ENCODE results near the gene PILRB. TPM values are rescaled to one million over a fixed set of nuclear protein-coding genes. Genes with fewer than 3 reads are reported as not detected.
A peak's percentile ranks its signal among the peaks of the same experiment; 100 is the strongest.
"Not testable (repeated sequence)": the region's sequence is repeated elsewhere in the genome, so short reads cannot be mapped to it uniquely, and the experiment has no call there.

PILRB gene
- total RNA-seq = 14.8 TPM

- DNase-seq = no peak
Observed at GRCh38 chr7:100358027-100358856, at the start of gene PILRB. Gene PILRB (plus strand): TSS chr7:100358117. CDS start chr7:100358303, 186 bp downstream.

- not testable (repeated sequence) for DNase-seq
Observed at GRCh38 chr7:100318329-100318728, 39.6 kb upstream of the PILRB start.

- DNase-seq = not testable (repeated sequence)
Observed at GRCh38 chr7:100321648-100322047, 36.3 kb upstream of the PILRB start.

- DNase-seq = not testable (repeated sequence)
Observed at GRCh38 chr7:100324194-100324593, 33.7 kb upstream of the PILRB start.

GRCh38 chr7:100325671-100326070, 32.2 kb upstream of the PILRB start:
- not testable (repeated sequence) for DNase-seq

GRCh38 chr7:100326914-100327313, 31.0 kb upstream of the PILRB start:
- not testable (repeated sequence) for DNase-seq

- DNase-seq = peak; percentile 94
Observed at GRCh38 chr7:100335566-100336466, 22.1 kb upstream of the PILRB start.

GRCh38 chr7:100338083-100338696, 19.7 kb upstream of the PILRB start:
- not testable (repeated sequence) for DNase-seq

GRCh38 chr7:100341286-100341685, 16.6 kb upstream of the PILRB start:
- DNase-seq = not testable (repeated sequence)

GRCh38 chr7:100342765-100343164, 15.2 kb upstream of the PILRB start:
- DNase-seq = no peak

GRCh38 chr7:100344124-100344559, 13.8 kb upstream of the PILRB start:
- not testable (repeated sequence) for DNase-seq

GRCh38 chr7:100344560-100345287, 13.2 kb upstream of the PILRB start:
- DNase-seq = not testable (repeated sequence)

- DNase-seq = peak; percentile 53
Observed at GRCh38 chr7:100345288-100345672, 12.6 kb upstream of the PILRB start.

GRCh38 chr7:100346921-100347320, 11.0 kb upstream of the PILRB start:
- no peak for DNase-seq

GRCh38 chr7:100348805-100349204, 9.1 kb upstream of the PILRB start:
- DNase-seq = no peak

GRCh38 chr7:100349757-100350156, 8.2 kb upstream of the PILRB start:
- DNase-seq = no peak

GRCh38 chr7:100351657-100352058, 6.3 kb upstream of the PILRB start:
- DNase-seq = no peak

GRCh38 chr7:100352230-100352781, 5.6 kb upstream of the PILRB start:
- not testable (repeated sequence) for DNase-seq

GRCh38 chr7:100352984-100353684, 4.8 kb upstream of the PILRB start:
- no peak for DNase-seq

GRCh38 chr7:100353685-100354330, 4.1 kb upstream of the PILRB start:
- DNase-seq = no peak
